ENCODE results near the gene CLSTN1. TPM values are rescaled to one million over a fixed set of nuclear protein-coding genes. Genes with fewer than 3 reads are reported as not detected.

CLSTN1 gene
- total and polyA plus RNA-seq, 2 of the 13 experiments (the other 11 are each of a cell fraction or from before 2014, with no cell fraction given): 19.7 to 29.8 TPM

- no peak for TF ChIP-seq ZHX1 (CRISPR knock-in tag; IDR thresholded peaks at IDR 0.05; ENCODE audit: low read depth)
- TF ChIP-seq SMAD3 (CRISPR knock-in tag; IDR thresholded peaks at IDR 0.05): 0 out of 2 replicates have a peak, but pooled peaks have one; percentile 22
- peak; percentile 97 for TF ChIP-seq ZFX (CRISPR knock-in tag; IDR thresholded peaks at IDR 0.05; ENCODE audit: low read depth)
- TF ChIP-seq ZBTB20 (CRISPR knock-in tag; IDR thresholded peaks at IDR 0.05; ENCODE audit: borderline replicate concordance, low read depth): no peak; the same call in 1 of the 2 replicates
- TF ChIP-seq SRF (IDR thresholded peaks at IDR 0.05; ENCODE audit: low read depth, low read length): no peak
- TF ChIP-seq ZNF660 (CRISPR knock-in tag; IDR thresholded peaks at IDR 0.05; ENCODE audit: borderline replicate concordance, low read depth): no peak
- no peak for TF ChIP-seq JUNB (CRISPR knock-in tag; IDR thresholded peaks at IDR 0.05; ENCODE audit: borderline replicate concordance)
- TF ChIP-seq GLI4 (CRISPR knock-in tag; IDR thresholded peaks at IDR 0.05; ENCODE audit: borderline replicate concordance): no peak
- TF ChIP-seq ZNF687 (CRISPR knock-in tag; IDR thresholded peaks at IDR 0.05): peak; percentile 98
- TF ChIP-seq DR1 (CRISPR knock-in tag; IDR thresholded peaks at IDR 0.05): peak; percentile 62; the same call in 1 of the 2 replicates
- peak; percentile 72 for TF ChIP-seq ZNF580 (CRISPR knock-in tag; IDR thresholded peaks at IDR 0.05; ENCODE audit: borderline replicate concordance, low read depth)
- peak; percentile 70 for TF ChIP-seq AHDC1 (CRISPR knock-in tag; IDR thresholded peaks at IDR 0.05; ENCODE audit: borderline replicate concordance)
- no peak for TF ChIP-seq E2F1 (CRISPR knock-in tag; IDR thresholded peaks at IDR 0.05)
Measured at GRCh38 chr1:9717193-9718005, 106.4 kb downstream of the CLSTN1 start (continued).

All from HepG2 (cell line).